GM18867 (cell line): ENCODE measurements around the gene CCR9.

Experiments
- ATAC-seq: cut with Tn5 transposase; IDR thresholded peaks from one replicate; pipeline ENCODE4 v1.9.1; 2021; ENCODE audit warnings: mild to moderate bottlenecking, moderate library complexity; ENCODE audit not compliant: unreplicated experiment

Gene CCR9

DNA sequence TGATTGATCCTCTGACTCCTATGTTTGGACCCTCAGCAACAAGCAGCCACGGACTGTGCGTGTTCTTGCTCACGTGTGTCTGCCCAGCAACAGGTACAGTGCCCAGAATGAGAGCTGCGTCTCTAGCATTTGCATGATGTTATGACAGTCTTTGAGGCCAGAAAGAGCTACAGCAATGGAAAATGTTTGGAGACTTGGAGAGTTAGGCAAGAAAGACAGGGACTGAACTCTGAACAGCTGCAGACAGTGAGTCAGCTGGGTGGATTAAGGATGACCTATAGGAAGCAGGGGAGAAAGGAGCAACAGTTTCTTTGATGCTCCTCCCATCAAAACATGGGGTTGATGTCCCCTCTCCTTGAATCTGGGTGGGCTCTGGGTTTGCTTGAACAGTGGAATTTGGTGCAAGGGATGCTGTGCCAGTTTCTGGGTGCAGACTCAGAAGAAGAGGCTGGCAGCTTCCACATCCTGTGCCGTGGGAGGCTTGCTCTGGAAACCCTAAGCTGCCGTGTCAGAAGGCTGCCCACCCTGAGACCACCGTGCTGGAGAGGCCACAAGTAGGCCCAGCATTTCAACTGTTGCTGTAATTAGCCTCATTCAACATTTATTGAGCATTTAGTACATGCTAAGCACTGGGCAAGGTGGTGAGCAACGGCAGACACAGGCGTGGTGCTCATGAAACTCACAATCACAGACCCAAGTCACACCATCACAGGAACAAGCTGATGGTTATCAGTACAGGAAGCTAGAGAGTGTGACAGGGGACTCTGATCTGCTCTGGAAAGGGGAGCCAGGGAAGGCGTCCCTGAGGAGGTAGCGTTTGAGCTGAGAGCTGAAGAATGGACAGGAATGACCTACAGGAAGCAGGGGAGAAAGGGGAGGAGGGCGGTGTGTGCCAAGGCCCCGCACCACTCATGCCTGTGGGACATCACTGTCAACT is 21.7 kb downstream of the CCR9 start:
- ATAC-seq = no peak

DNA sequence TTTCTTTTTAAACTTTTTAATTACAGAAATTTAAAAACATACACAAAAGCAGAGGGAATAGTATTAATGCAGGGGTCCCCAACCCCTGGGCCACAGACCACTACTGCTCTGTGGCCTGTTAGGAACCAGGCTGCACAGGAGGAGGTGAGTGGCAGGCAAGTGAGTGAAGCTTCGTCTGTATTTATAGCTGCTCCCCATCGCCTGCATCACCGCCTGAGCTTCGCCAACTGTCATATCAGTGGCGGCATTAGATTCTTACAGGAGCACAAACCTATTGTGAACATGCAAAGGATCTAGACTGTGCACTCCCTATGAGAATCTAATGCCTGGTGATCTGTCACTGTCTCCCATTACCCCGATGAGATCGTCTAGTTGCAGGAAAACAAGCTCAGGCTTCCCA is 22.4 kb downstream of the CCR9 start:
- ATAC-seq = no peak

DNA sequence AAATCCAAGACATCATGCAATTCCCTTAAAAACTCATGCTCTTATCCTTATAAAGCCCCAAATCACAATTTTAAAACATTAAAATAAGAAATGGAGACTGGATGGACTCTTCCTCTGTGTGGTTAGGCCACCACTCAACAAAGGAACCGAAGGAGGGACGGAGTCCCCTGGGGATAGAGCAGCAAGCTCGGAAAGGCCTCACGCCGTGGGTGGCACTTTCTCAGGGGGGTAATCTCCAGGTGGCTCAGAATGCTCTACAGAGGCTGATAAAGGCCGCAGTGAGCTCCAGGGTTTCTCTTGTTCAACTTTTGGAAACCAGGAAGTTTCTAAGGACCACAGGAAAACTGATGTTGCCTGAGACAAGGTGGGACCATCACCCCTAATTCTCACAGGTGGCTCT is 23.2 kb downstream of the CCR9 start:
- ATAC-seq = no peak

DNA sequence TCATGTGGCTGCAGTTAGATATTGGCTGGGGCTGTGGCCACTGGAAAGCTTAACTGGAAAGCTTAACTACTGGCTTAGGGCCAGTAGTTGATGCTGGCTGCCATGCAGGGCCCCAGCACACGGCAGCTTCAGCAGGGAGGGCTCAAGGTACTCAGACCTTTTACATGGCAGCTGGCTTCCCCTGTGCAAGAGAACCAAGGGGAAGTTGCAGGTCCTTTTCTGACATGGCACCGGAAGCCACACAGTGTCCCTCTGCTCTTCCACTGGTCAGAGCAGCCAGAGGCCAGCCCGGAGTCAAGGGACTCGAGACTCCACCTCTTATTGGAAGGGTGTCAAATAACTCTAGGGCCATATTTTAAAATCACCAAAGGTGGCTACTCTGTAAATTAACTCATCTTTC is 24.5 kb downstream of the CCR9 start:
- no peak for ATAC-seq

DNA sequence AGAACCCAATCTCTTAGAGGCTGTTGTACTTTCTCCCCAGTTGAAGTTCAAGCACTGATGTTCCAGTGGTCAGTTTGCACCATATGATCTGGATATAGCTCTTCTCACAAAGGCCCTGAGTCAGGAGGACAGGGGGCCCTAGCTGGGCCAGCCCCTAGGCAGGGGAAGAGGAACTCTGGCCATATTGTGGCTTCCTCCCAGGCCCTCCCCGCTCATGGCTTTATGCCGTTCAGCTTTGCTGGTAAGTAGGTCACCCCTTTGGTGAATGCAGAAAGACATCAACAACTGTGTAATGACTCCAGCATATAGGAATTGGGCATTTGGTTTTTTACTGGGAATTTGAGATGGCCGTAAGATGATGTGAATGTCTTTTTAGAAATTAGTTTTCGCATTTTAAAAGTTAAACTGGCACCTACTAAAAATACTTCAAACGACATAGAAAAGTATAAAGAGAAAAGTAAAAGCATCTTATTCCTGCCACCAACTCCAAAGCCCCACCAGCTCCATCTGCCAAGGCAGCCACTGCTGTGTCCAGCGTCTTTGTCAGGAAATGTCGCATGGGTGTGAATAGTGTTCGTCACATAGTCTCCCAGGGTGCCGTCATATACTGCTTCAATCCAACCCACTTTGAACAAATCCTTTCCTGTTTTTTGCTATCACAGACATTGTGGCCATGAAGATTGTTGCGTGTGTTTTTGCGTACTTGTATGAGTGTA is 25.3 kb downstream of the CCR9 start:
- ATAC-seq = no peak

DNA sequence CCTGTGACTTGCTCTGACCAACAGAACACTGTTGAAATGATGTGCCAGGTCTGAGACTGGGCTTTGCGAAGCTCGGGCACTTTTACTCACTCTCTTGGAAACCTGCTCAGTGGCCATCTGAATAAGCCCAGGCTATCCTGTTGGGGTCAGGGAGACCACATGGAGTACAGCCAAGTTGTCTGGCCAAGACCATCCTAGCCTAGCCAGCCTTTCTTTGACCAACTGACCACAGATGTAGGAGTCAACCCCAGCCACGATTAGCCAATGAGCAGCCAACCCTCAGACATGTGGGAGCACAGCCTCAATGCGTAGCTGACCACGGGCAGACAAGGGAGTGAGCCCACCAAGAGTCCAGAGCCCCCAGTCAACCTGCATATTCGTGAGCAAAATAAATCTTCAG is 26.1 kb downstream of the CCR9 start:
- ATAC-seq = no peak

DNA sequence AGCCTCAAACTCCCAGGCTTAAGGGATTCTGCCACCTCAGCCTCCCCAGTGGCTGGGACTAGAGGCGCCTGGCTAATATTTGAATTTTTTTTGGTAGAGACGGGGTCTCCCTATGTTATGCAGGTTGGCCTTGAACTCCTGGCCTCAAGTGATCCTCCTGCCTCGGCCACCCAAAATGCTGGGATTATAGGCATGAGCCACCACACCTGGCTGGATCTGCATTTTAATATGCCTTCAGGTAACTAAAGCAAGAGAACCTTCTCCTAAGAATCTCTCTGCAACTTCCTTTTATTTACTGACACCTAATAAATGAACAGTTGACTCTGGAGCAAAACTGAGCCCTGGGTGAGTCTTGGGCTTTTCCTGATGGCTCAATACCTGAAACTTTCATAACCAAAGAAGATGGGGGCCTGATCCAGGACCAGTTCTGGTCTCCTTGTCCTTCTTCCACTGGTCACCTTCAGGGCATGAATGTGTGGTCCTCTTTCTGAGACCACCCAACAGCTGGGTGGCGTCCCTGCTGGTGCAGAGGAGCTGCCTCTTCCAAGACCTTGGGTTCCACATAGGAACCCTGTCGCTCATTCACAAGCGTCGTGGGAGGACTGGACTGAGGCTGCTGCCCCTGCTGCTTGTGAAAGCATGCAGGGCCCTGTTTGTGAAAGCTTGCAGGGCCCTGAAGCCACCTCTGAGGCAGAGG is 28.2 kb downstream of the CCR9 start:
- no peak for ATAC-seq

DNA sequence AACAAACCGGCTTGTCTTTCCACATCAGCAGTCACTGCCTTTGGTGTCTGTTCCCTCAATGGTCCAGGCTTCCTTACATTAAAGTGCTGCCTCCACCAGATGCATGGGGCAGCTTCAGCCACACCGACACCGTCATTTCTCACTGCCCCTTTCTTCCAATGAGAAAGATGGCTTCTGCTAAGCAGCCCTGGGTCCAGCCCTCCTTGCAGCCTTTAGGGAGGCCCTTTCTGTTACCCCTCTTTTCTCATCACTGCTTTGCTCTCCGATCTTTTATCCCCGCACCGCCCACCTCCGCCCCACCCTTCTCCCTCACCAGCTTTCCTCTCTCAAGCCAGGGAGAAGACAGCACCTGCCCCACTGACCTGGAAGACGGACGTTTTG is 28.7 kb downstream of the CCR9 start:
- no peak for ATAC-seq

DNA sequence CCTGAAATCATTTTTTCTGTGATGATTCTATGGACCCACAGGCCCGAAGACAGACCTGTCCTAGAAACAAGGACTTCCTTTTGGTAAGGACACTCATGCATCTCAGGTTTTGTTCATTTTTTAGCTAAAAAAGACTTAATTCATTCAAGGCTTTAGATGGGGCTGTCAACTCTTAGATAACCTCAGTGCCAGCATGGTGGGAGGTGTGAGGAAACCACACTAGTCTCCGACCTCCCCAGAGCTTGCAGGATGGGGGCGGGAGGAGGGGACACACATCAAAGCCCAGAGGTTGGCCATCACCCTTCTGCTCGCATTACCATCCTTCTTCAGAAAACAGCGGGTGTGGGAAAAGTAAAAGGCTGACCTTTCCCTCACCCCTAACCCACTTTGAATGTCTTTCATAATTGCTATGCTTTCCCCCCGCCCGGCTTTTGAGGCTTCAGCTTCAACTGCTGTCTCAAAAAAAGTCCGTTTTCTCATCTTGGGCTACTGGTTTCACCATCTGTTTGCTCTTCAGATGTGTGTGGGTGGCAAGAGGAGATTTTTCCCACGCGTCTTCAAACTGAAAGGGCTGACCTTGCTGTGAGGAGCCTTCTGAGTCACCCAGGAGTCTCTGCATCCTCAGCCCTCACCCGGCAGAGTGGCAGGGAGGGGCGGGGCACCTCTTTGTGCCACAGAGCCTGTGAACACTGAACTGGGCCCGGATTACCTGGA is 29.3 kb downstream of the CCR9 start:
- ATAC-seq = peak; percentile 92

DNA sequence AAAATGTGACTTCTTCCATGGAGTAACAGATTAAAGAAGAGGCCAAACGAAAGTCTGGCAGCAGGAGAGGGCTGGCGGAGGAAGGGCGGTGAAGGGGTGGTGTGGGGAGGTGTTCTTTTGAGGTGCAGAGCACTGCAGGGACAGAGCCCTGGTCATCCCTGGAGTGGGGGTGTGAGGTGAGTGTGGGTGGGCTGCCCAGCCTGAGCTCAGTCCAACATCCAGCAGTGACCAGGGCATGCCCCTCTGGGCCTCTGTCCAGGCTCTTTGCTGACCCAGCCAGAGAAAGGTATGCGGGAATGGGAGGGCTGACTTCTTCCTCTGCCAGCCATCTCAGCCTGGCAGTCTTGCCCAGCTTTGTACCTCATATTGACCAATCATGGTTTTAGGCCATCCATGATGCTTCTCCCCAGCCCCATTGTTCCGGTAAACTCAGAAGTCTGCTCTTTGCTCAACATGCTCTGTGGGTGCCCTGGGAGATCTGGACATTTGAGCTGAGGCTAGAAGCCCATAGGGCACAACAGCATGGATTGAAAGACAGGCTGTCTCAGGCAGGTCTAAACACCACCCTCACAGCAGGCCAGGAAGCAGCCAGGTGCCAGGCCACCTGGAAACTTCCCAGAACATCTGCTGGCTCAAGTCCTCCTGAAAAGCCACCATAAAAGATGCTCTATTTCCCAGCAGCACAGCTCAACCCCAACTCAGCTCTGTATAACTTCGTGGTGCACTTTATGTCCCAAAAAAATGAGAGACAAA is 31.0 kb downstream of the CCR9 start:
- ATAC-seq = no peak

DNA sequence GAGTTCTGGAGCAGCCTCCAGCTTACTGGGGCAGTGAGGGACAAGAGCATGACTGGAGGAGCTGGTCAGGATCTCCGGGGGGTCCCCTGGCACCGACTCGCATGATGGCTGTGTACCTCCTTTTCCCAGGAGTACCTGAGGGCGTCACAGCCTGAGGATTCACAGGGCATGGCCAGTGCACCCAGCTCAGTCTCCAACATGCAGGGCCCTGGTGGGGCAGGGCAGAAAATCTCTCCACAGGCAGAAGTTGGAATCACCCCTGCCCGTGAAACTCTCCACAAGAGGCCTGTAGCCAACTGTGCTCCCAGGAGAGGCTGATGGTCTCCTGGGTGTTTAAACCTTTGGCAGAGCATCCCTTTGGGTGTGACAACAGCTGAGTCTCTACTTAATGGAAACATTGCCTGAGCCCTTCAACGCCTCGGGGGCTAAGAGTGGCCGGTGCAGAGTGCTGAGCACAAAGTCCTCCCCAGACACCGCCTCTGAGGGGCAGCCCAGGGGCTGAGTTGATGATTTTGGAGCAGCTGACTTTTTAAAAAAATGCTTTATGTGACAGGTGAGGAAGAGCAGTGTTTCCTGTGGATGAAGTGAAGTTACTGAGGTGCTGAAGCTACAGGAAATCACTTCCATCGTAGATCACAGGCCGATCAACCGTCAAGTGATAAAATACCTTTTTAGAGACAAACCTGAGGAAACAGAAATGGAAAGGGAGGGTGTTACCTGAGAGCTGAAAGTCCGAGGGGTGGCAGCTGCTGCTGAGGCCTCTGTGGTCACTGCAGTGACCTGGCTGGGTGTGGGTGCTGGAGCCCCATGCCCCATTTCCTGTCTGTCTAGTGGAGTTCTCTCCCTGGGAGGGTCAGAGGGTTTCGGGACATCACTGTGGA is 35.1 kb downstream of the CCR9 start:
- ATAC-seq = no peak

DNA sequence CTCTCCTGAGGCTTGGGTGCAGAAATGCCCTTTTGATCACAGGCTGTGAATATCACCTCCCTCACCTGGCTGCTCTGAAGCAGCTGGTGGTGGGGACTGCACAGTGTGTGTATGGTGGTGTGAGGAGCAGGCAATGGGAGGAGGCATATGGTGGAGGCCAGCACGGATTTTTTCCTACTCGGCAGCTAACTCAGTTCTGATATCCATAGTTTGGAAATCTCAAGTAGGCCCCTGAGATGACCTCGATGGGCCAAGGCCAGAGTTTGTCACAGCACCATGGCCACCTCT is 35.6 kb downstream of the CCR9 start:
- ATAC-seq = no peak

DNA sequence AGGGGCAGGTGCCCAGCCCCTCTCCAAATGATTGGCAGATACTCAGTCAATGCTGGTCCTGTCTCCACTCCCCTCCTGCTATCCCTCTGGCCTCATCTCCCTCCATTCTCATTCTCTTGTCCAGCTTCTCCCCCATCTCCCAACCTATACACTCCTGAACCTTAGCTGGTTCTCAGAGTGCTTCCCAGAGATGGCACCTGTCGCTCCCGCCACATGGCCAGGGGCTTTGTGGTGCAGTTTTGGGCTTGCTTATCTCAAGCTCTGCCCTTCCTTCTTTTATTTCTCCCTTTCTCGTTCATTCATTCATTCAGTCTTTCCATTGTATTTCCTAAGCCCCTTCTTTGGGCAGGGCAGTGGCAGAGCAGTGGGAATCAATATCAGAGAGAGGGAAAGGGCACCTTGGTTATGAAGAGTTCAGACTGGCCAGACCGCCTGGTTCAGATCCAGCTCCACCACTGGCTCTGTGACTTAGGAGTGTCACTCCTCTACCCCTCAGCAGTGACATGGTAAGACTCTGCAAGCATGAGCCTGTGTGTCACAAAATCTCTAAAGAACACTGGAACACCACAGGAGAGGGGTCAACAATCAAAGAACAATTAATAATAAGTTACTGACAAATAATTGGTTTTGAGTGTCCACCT is 36.7 kb downstream of the CCR9 start:
- no peak for ATAC-seq

DNA sequence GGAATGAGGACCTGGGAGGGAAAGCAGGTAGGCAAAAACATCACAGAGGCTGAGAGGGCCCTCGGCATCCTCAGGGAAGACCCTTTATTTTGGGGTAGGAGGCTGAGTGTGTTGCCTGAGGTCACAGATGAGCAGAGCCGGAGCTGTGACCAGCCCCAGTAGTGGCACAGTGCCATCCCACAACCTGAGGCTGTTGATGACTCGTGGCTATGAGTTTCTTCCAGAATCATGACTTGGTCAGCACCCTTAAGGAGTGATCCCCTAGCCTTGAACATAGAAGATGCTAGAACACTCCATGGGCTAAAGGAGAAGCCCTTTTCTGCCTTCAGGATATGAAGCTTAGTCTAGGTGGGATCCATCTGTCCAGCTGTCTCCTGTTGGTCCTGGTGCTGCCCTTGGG is 37.4 kb downstream of the CCR9 start:
- no peak for ATAC-seq

DNA sequence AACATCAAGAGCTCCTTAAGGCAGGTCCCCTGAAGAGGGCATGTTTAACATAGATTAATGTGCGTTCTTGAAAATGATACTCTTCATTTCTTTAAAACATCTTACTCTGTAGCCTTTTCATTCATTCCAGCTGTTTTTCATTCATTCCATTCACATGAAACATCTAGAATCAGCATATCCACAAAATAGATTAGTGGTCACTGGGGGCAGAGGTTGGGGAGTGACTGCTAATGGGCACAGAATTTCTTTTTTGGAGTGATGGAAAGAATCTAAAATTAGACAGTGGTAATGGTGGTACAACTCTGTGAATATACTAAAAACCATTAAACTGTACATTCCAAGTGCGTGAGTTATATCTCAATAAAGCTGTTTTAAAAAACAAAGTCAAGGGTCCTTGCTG is 41.5 kb downstream of the CCR9 start:
- no peak for ATAC-seq

DNA sequence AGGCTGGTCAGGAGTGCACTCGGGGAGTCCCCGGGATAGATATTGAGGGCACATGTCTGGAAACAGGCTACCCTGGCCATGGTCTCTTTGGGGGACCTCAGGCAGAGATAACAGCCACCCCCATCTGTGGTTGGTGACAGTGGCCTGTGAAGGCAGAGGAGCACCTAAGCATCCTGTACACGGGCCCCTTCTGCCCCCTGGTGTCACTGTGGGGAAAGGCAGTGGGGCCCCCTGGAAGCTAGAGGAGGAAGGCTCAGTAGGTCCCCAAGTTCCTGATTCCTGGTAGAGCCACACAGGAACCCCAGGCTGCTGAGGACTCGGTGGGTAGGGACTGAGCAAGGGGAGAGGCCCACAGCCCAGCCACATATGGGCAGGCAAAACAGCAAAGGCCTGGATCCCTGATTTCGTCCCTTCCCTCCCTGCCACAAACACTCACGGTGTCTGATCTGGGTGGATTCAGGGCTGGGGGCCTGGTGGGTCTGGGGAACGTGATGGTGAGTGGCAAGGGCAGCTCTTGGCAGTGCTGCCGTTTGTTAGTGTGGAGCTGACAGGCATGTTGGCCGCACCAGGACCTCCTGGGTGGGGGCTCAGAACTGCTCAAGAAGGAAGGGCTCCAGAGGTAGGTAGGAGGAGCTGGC is 42.8 kb downstream of the CCR9 start:
- peak; percentile 69 for ATAC-seq

DNA sequence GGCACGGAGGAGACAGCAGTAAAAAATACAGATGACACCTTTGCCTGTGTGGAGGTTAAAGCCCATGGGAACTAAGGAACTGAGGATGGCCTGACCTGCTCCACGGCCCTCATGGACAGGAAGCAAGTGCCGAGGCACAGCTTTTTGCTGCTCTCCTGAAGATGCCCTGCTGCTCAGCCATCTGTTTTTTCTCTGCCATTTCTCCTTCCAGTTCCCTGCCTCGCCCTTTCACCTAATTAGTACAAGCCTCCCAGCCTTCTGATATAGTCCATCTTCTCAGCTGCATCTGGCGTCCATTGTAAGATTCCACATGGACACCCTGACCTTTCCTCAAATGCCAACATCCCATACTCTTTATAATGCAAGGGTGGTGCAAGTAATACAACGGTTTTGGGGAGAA is 45.2 kb downstream of the CCR9 start:
- no peak for ATAC-seq

DNA sequence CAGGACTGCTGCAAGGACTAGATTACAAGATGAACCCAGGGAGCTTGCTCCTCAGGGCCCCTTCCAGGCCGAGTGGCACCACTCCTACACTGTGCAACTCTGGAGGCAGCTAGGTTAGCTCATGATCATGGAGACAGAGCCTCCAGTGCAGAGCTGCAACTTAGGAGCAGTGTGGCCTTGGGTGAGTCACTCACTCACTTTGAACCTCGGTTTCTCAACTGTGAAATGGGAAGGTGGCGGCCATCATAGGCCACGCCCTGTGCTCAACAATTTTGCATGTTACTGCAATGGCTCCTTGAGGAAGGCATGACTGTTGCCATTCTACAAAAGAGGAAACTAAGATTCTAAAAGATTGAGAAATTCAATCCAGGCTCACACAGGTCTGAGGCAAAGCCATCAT is 45.8 kb downstream of the CCR9 start:
- ATAC-seq = no peak

DNA sequence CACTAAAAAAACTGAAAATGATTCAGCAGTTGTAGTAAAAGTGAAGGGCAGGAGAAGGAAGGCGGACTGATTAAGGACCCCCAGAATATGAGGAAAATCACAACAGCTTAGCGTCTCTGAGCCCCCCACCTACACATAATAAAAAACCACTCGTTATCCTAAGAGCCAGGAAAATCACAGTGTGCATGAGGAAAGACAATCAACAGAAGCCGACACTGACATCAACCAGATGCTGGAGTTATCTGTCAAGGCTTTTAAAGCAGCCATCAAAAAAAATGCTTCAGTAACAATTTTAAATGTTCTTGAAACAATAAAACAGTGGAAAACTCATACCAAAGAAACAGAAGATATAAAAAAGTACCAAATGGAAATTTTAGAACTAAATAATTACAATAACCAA is 47.2 kb downstream of the CCR9 start:
- ATAC-seq = no peak
